HK-2 (cell line): Measurements from ENCODE around the gene EFHD1.
"Not testable (repeated sequence)": the region's sequence is repeated elsewhere in the genome, so short reads cannot be mapped to it uniquely, and the experiment has no call there.

ENCODE experiments used
- DNase-seq: peaks from one replicate; pipeline ENCODE4 v3.0.0-alpha.2; 2018; ENCODE audit not compliant: unreplicated experiment

The EFHD1 gene

DNA sequence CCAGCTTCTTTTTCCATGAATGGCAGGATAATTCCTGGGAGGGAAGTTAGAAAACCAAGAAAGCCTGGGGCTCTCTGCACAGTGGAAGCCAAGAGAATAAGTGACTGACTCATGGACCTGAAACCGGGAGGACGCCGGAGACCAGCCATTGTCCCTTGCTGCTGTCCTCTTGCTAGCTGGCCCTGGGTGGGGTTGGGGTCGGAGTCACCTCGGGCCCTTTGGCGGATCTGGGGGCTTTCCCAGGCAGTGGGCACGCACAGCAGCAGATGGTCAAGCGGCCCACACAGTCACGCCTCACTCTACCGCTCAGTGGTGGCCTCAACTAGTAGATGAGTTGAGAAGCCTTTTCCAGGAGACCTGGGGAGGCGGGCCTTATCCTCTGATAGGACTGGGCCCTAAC is 15.6 kb downstream of the EFHD1 start:
- DNase-seq, result no peak

DNA sequence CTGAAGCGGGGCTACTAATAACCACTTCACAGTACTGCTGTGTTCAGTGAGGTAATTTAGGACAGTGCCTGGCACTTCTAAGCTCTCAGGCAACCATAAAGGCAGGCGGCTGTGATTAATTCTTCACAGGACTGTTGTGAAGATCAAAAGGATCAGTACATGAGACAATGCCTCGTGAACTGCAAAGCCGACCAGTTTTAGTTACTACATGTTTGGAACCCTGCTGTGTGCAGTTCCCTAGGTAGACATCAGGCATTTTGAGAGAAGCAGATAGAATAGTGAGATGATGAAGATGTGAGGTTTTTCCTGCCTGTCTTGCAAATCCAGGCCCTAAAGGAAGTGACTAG is 19.1 kb downstream of the EFHD1 start:
- DNase-seq, result no peak

DNA sequence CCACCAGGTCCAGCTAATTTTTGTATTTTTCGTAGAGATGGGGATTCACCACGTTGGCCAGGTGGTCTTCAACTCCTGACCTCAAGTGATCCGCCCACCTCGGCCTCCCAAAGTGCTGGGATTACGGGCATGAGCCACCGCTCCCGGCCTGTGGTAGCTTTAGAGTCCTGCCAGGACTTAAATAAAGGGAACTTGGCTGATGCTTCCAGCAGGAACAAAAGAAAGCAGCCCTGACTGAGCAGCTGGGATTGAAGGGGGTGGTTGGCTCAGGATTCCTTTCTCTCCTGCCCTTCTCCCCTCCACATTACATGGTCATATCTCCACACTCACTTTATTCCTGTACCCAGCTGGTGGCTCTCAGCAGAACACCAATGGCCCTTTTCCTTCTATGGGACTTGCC is 20.0 kb downstream of the EFHD1 start:
- DNase-seq, result no peak

DNA sequence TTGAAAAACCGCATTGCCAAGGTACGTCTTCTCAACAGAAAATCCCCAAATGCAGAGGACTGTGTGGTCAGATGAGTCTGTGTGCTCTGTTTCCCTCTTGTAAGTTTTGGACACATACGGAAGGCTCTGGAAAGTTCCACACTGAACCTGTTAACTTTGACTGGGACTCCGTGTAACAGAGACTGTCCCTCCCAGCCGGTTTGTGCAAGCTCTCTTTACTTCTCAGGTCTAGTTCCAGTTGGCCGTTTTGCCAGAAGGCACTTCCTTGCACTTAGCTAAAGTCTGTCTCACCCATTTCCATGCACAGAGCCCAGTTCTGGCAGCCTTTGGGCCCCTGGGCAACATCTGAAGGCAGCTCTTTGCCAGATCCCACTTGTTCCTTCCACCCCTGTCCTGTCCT is 22.0 kb downstream of the EFHD1 start:
- DNase-seq, result no peak

DNA sequence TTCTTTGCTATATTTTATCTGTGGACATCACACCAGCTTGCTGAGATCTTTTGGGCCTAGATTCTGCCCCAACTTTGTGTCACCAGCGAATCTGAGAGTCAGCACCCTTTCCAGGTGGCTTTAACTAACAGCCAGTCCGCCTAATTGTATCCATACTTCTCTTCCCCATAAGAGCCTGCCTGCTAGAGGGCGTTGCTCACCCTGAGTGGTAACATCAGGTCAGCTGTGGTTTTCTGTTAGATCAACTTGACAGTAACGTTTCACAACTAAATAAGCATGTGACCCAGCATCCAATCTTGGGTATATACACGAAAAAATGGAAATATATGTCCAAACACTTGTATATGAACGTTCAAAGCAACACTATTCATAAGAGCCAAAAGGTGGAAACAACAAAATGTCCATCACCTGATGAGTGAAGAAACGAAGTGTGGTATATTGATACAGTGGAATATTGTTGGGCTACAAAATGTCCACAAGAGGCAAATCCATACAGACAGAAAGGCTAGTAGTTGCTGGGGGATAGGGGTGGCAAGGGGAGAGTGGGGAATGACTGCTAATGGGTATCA is 24.9 kb downstream of the EFHD1 start:
- no peak for DNase-seq

DNA sequence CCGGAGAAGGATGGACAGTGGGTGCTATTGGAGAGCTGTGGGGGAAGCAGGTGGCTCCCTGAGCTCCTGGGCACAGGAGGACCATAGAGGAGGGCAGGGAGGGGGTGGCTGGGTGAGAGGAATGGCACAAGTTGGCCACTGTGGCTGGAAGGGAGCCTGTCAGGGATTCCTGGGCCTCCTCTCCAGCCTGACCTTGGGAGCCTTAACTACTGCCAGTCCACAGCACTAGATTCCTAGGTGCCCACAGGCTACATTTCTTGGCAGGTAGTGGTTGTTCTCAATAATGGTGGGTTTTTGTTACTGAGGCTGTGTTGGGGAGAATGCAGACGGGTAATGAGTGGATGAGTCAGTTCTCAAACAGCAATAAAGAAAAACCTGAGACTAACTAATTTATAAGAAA is 26.0 kb downstream of the EFHD1 start:
- DNase-seq, result no peak

DNA sequence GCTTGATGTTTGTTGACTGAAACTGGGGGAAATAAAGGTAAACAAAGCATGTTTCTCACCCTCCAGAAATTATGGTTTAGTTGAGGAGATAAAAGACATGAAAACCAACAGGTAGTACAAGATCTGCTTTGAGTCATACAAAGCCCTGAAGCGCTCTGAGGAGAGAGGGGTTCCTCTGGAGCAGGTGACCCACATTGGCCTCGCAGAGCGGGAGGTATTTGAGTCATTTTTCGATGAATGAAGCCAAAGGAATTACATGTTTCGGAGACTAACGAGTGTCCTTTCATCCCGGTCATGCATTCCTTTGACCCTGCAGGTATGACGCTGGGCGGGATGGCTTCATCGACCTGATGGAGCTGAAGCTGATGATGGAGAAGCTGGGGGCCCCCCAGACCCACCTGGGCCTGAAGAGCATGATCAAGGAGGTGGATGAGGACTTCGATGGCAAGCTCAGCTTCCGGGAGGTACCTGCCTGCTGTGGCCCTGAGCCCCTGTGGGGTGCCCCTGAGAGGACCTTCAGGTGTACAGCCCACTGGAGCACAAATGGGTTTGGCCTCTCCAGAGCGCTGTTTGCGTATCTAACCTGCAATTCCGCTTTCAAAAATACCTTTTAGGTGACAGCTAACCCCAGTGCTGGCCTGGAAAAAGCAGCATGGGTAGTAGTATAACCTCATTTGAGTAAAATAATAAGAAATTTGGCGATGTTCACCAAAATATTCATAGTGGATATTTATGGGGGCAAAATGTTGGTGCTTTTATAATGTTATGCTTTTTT is 29.3 kb downstream of the EFHD1 start:
- no peak for DNase-seq

DNA sequence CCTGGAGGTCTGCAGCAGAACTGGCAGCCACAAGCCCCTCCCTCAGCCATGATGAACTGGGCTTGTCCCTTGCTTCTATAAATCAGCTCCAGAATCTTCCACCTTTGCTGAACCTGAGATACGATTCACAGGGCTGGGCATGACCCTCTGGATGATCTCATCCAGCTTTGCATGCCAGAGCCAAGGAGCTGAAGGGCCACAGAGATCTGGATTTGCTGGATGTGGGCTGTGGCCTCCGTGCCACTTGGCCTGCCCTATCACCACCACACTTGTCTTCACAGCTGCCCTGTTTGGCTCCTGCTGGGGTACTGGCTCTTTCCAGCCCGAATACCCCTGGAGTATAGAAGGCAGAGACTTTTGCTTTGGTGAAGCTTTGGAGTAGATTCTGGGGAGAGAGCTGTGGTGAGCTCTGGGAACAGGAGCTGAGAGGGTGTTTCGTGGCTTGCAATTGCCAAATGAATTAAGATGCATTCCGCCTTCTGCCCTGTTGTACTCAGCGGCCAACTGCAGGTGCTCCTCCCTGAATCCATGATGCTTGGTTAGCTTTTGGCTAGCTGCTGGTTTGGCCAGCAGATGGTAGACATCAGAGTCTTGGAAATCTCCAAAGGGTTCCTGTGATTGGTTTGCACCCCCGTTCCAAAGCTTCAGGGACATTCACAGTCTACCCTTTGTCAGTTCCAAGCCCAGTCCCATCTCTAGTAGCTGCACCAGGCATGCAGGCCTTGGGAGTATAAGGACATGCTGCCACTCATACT is 32.8 kb downstream of the EFHD1 start:
- DNase-seq, result no peak

DNA sequence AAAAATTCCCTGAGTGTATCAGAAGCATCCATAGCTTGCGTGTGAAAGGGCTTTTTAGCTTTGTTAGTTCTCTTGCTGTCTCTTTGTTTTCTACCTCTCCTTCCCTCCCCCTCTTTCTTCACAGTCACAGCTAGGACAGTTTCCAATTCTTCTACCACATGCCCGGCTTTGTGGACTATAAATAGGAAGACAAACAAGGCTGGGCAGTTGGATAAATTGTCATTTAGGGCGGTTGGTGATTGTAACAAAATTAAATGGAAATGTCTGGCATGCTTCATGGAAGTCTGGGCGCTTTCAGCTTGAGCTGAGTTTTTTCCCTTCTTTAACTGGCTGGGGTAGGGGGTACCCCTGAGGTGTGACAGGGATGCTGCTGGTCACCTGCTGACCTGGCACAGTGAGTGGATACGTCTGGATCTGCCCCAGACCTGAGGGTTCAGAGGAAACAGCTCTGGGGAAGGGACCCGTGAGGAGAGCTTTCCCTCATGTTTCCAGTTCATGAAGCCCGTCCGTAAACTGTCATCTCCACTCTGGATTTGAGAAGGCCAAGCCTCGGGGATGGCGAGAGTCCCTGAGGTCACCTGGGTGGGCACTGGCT is 34.7 kb downstream of the EFHD1 start:
- no peak for DNase-seq

DNA sequence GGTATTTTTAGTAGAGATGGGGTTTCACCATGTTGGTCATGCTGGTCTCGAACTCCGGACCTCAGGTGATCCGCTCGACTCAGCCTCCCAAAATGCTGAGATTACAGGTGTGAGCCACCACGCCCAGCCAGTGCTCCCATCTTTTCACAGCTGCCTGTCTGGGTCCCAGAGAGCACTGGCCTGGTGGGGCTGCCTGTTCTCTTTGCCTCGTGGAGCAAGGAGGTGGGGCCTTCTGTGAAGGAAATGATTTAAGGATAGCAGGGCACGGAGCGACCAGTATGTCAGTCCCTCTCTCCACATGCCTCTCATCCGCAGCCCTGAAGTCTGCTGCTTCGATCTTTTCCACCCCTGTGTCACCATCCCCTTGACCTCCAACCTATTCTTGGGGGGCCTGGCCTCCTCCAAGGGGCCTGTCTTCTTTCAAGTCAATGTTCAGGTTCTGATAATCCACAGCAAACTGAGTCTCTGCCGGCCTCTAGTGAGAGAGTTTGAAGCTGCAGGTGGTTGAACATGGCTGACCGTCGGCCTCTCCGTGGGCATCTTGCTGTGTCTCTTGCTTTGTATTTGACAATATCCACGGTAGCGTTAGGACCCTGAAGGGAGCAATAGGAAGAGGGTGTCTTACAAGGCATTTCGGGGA is 35.5 kb downstream of the EFHD1 start:
- DNase-seq, result no peak

DNA sequence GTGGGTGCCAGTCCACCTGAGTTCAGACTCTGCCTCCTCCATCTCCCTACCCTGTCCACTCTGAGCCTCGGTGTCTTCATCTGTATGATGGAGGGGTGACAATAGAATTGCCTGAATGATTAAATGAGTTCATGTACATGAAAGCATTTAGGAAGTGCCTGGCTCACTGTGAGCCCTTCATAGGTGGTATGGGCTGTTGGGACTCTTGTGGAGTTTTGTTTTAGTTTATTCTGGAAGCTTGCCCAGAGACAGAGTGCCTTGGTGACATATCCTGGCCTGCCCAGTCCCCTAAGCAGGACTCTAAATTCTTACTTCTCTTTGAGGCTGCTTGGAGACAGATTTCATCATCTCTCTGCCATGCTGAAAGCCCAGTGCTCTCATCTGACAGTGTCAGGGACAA is 39.2 kb downstream of the EFHD1 start:
- DNase-seq, result no peak

DNA sequence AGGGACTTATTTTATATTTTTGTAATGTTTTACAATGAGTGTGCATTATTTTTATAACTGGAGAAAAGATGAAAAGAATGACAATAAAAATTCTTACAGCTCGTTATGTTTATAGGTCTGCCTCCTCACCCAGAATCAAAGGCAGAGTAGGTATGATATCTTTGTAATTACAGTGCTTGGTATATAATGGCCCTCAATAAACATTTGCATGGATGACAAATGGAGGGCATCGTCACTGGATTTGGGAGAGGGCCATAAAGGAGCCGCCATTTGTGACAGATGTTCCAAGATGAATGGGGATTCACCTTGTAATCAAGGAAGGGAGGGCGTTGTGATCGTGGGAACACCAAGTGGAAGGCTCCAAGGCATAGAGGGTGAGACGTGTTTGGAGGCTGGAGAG is 41.1 kb downstream of the EFHD1 start:
- no peak for DNase-seq

DNA sequence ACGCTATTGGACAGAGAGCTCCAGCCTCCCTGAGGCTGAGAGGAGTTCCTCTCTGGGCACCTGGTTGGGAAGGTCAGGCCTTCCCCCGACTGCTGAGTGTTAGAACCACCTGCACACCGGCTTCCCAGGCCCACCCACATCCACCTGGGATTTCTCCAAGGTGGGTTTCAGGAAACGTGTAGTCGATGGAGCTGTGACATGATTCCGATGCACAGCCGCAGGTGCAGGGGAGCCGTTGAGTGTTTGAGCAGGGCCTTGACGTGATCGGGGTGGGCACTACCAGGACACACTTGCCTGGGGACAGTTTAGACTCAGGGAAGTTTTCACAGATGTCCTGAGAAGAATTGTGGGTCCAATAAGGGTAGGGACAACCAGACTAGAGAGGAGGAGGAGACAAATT is 42.0 kb downstream of the EFHD1 start:
- no peak for DNase-seq

DNA sequence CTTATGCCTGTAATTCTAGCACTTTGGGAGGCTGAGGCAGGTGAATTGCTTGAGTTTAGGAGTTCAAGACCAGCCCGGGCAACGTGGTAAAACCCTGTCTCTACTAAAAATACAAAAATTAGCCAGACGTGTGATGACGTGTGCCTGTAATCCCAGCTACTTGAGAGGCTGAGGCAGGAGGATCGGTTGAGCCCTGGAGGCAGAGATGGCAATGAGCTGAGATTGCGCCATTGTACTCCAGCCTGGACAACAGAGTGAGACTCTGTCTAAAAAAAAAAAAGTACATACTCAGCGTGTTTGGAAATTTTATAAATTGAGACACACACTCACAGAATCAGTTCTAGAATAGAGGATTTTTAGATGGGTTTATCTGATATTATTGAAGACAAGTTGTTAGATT is 46.6 kb downstream of the EFHD1 start:
- no peak for DNase-seq

DNA sequence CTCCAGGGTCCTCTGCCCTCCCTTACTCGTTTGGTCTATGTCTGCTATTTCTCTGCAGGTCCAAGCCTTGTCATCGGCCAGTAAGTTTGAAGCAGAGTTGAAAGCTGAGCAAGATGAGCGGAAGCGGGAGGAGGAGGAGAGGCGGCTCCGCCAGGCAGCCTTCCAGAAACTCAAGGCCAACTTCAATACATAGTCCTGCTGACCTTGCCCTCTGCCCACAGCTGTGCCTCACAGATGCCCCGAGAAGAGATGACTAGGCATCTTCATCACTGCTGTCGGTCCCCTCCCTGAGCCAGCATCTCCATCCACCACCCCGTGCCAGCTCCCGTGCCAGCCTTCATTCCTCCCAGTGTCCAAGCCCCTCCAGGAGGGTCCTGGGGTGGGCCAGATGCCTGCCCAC is 48.1 kb downstream of the EFHD1 start:
- DNase-seq, result no peak

DNA sequence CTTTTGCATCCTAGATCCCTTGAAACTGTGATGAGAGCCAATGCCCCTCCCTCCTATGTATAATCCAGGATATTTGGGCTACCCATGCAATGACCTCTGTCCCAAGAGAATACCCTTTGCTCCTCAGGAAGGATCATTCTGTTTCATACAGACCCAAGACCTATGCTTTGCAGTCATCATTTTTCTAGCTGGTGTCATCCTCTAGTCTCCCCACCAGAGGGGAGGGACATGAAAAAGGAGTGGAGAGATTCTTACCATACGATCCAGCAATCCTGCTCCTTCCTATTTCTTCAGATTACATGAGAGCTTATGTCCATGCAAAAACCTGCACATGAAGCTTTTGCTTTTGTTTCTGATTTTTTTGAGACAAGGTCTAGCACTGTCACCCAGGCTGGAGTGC is 50.0 kb downstream of the EFHD1 start:
- no peak for DNase-seq

DNA sequence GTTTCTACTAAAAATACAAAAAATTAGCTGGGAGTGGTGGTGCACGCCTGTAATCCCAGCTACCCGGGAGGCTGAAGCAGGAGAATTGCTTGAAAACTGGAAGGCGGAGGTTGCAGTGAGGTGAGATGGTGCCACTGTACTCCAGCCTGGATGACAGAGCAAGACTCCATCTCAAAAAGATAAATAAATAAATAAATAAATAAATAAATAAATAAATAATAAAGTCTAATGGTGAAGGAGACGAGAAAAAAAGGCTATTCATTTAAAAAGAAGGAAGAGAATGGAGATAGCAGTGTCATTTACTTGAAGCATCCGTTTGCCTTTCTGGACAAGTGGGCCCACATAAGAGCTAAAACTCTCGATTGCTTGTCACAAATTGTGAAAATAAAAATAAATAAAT is 52.0 kb downstream of the EFHD1 start:
- DNase-seq, result not testable (repeated sequence)

DNA sequence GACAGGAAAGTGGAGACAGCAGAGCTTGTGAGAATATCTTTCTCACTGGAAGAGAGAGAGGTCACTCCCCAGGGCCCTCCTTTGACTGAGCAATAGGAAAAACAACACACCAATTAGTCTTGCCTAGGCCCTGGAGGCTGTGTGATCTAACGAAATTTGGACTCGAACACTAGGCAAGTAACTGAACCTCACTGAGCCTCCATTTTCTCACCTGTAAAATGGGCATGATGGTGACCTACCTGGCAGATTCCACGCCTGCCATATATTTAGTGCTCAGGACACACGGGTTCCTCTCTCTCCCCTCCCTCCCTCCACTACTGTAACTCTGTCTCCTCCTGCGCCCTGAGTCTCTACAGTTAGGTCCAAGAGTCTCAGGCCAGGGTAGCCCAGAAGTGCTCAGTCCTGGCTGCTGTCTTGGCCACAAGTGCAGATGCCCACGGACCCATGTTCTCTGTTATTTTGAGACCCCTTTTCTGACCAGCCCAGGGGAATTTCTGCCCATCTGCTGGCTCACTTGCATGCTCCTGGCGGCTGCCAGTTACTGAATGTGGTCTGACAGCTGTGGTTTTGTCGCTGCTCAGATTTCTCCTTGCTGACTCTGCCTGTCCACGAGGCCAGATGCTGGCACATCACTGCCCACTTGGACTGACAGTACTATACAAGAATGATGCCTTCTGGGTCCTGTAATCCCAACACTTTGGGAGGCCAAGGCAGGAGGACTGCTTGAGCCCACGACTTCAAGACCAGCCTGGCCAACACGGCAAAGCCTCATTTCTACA is 54.2 kb downstream of the EFHD1 start:
- no peak for DNase-seq

DNA sequence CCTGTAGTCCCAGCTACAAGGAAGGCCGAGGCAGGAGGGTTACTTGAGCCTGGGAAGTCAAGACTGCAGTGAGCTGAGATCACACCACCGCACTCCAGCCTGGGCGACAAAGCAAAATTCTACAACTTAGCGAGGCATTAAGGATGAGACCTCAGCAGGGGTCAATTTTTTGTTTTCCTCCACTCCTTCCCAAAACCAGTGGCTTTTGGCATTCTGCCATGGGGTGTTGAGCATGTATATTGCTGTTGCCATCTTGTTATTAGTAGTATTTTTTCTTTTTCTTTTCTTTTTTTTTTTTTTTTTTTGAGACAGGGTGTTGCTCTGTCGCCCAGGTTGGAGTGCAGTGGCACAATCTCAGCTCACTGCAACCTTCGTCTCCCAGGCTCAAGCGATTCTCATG is 54.8 kb downstream of the EFHD1 start:
- no peak for DNase-seq

DNA sequence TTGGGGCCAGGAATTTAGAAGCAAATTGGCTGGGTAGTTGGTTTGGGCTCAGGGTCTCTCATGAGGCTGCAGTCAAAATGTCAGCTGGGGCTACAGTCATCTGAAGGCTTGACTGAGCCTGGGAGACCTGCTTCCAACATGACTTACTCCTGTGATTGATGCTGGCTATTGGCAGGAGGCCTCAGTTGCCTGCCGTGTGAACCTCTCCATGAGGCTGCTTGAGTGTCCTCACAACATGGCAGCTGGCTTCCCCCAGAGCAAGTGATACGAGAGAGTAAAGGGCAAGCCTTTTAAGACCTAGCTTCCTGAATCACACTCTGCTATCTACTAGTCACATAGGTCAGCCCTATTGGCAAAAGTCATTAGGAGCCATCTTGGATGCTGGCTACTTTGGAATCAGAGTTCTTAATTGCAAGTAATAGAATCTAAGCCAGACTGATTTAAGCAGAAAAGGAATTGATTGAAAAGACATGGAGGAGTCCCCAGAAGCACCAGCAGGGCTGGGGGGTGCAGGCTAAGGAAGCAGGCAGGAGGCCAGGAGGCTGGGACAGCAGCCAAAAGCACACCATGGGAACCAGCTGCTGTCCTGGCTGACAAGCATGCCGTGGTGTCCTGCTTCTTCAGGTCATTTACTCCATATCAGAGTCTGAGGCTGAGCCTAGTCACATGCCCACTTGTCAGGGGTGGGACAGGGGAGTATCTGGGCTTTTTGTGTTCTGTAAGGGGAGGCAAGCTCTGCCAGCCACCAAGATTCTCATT is 55.9 kb downstream of the EFHD1 start:
- peak; percentile 20 for DNase-seq

DNA sequence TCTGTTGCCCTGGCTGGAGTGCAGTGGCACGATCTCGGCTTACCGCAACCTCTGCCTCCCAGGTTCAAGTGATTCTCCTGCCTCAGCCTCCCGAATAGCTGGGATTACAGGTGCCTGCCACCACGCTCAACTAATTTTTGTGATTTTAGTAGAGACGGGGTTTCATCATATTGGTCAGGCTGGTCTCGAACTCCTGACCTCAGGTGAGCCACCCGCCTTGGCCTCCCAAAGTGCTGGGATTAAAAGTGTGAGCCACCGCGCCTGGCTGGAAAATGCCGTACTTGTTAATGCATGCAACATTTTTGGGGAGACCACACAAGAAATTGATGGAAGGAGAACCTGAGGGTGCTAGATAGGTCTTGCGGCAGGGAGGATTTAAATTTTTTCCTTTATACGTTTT is 57.7 kb downstream of the EFHD1 start:
- DNase-seq, result not testable (repeated sequence)
